CD4-positive, alpha-beta T cell treated with Interleukin-21 for 1 hour (primary cell): Measurements from ENCODE around the gene RNH1.
A peak's percentile ranks its signal among the peaks of the same experiment; 100 is the strongest.
"Not testable (repeated sequence)": the region's sequence is repeated elsewhere in the genome, so short reads cannot be mapped to it uniquely, and the experiment has no call there.

ENCODE experiments used
- DNase-seq: peaks from one replicate; pipeline ENCODE4 v3.0.0-alpha.2; 2020

The RNH1 gene

GRCh38 chr11:516918-517685, 10.1 kb upstream of the RNH1 start:
- DNase-seq: not testable (repeated sequence)

- no peak for DNase-seq
These were observed 9.4 kb upstream of the RNH1 start for GRCh38 chr11:516400-516799.

- DNase-seq: no peak
These were observed 8.1 kb upstream of the RNH1 start for GRCh38 chr11:515131-515530.

- no peak for DNase-seq
These were observed 7.6 kb upstream of the RNH1 start for GRCh38 chr11:514606-515005.

GRCh38 chr11:512761-513595, 5.9 kb upstream of the RNH1 start:
- DNase-seq: no peak

- DNase-seq: no peak
These were observed 1.9 kb upstream of the RNH1 start for GRCh38 chr11:508956-509355.

GRCh38 chr11:507727-508515, 879 bp upstream of the RNH1 start:
- no peak for DNase-seq

GRCh38 chr11:506238-506994, 626 bp downstream of the RNH1 start:
- peak; percentile 96 for DNase-seq

GRCh38 chr11:504994-505344, 2.1 kb downstream of the RNH1 start:
- DNase-seq: no peak

GRCh38 chr11:504053-504993, 2.7 kb downstream of the RNH1 start:
- no peak for DNase-seq

GRCh38 chr11:503179-503981, 3.7 kb downstream of the RNH1 start:
- peak; percentile 32 for DNase-seq

- no peak for DNase-seq
These were observed 4.5 kb downstream of the RNH1 start for GRCh38 chr11:502288-503178.

GRCh38 chr11:501683-502287, 5.3 kb downstream of the RNH1 start:
- no peak for DNase-seq

- no peak for DNase-seq
These were observed 5.9 kb downstream of the RNH1 start for GRCh38 chr11:501001-501682.

- DNase-seq: no peak
These were observed 7.6 kb downstream of the RNH1 start for GRCh38 chr11:499201-500076.

GRCh38 chr11:498297-499181, 8.5 kb downstream of the RNH1 start:
- DNase-seq: no peak
